HG03520 (cell line): ENCODE measurements around the gene COX4I1.

ENCODE experiments used
- ATAC-seq: cut with Tn5 transposase; IDR thresholded peaks from one replicate; pipeline ENCODE4 v1.9.1; 2021; ENCODE audit warnings: mild to moderate bottlenecking, moderate library complexity; ENCODE audit not compliant: unreplicated experiment

COX4I1 gene

DNA sequence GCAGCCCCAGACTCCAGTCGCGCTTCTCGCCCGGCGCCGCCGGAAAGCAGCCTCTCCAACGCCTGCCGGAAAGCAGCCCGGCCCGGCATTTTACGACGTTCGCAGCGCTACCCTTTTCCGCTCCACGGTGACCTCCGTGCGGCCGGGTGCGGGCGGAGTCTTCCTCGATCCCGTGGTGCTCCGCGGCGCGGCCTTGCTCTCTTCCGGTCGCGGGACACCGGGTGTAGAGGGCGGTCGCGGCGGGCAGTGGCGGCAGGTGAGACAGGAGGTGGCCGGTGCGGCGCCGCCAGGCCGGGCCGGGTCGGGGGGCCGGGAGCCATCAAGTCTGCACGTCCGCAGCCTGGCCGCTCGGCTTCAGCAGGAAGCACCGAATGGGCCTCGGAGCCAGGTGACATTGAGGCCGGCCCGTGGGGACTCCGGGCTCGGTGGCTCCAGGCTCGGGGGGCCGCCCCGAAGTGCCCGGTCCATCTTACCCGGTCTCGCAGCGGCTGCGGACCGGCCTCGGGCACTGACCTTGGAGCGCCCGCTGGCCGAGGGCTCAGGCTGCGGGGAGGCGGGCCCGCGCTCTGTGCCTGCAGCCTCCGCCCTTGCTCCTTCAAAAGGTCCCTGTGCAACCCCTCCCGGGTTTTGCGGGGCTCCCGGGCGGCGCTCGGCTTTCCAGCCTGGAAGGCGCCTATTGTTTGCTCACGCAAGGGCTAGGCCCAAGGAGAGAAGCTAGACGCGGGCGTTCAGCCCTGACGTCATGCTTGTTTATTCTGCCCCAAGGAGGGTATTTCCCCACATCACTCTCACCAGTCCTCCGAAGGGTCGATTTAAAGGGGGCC lies at the start of gene COX4I1, which contains the start of gene EMC8:
TSS of gene COX4I1 (plus strand) at position 199 of the 824 bp plus-strand sequence. CDS start 1,511 bp downstream, outside the sequence.
TSS of gene EMC8 (minus strand) at position 48 of the 824 bp plus-strand sequence. CDS start 249 bp downstream, outside the sequence.
- ATAC-seq = peak; percentile 65

DNA sequence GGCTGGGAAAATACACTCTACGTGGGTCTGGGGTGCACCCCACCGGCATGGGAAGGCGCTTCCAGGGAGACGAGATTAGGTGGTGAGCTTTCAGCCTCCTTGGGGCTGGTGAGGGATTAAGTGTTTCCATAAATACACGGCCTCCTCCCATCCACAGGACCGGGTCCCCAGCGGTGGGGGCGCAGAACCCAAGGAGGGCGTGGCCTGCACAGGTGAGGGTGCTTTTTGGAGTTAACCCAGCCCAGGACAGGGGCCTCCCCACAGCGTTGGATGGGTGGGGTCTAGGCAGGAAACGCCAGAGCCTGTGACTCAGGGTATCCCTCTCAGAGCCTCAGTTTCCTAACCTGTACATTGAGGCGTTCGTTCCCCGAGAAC lies 49.7 kb upstream of the COX4I1 start:
- ATAC-seq = no peak

DNA sequence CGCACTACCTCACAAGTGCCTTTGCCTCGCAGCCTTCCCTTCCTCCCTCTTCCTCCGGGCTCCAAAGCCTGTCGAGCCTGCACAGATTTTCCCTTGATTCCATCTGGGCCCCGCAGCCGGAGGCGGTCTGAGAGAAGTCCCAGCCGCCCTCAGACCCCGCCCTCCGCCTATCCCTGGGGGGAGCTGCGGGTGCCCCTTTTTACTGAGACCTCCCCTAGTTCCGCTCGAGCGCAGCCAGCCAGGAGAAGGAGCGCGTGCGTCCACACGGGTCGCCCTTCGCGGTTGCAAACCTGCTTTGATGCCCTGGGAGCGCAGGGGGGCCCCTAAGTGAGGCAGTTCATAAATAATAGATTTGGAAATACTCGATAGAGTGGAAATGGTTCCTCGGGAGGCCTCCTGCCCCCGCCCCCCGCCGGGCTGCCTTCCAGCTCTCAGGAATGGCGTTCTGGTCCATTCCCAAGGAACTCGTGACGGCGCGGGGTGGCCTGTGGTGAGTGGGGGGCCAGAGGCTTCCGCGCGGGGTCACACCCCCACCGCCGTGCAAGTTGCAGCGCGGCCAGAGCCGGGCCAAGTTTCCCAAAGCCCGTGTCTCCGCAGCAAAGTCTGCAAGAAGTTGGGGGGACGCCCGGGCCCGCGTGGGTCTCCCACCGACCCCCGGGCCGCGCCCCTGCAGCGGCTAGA lies 49.2 kb upstream of the COX4I1 start:
- no peak for ATAC-seq

DNA sequence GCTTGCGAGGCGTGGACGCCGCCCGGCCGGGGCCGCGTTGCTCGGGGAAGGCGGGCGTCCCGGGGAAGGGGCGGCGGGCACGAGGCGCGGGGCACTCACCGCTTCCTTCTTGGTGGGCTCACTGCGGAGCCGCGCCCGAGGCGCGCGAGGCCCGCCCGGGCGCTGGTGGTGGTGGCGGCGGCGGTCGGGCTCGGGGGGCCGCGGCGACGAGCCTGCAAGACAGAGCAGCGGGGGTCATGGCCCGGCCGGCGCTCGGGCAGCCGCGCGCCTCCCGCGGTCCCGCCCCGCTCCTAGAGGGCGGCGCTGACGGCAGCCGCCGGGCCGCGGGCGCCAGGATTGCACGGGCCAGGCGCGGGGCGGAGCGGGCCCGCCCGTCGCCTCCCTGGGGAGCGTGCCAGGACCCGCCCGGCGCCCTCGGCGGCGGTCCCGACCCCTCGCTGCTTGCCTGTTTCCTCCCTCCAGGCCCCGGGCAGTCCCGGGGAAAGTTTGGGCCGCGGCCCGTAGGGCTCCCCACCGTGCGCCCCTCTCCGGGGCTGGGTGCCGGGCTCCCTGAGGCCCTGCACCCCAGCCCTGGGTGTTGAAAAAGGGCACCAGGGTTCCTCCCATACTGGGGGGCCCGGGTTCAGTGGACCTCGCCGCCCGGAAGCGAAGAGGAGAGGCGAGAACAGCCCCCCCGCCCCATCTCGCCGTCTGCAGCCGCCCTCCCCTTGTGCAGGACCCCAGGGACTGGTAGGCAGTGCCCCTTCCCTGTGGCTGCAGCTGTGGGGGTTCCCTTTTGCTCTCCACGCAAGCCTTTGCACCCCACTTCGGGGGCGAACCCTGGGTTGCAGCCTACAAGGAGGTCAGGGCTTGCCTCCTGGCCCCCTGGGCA lies 48.4 kb upstream of the COX4I1 start, which contains the start of gene C16orf74:
TSS of gene C16orf74 (minus strand) at position 270 of the 871 bp plus-strand sequence. CDS start 15,879 bp downstream, outside the sequence.
- ATAC-seq = peak; percentile 42

DNA sequence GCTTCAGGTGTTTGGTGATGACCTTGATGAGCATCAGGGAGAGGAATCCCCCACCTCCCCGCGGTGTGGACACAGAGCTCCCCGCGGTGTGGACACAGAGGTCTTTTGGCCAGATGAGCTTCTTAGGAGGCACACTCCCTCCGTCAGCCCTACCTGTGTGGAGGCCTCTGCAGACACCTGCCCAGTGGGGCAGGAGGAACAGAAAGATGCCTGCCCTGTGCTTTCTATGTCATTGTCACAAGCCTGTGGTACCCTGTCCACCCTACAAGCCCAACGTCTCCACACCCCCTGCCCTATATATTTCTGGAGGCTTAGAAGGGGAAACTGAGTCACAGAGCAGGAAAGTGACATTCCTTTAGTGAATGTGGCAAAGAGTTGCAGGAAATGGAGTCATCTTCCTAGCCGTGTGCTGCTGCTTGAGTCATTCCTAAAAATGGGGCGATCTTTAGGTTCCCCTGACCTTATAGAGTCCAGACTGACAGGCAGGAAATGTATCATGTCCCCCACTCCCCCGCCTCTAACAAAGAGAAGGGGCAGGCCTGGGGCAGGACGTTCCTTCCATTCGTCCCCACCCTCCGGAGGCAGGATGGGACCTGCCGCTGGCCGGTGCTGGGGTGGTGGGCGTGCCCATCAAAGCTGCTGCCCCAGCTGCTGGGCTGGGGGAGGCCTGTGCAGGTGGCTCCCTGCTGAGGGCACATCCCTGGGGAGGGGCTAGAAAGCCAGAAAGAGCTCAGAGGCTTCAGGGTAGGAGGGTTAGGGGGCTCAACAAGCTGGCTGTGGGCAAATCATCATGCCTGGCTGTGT lies 47.6 kb upstream of the COX4I1 start:
- no peak for ATAC-seq

DNA sequence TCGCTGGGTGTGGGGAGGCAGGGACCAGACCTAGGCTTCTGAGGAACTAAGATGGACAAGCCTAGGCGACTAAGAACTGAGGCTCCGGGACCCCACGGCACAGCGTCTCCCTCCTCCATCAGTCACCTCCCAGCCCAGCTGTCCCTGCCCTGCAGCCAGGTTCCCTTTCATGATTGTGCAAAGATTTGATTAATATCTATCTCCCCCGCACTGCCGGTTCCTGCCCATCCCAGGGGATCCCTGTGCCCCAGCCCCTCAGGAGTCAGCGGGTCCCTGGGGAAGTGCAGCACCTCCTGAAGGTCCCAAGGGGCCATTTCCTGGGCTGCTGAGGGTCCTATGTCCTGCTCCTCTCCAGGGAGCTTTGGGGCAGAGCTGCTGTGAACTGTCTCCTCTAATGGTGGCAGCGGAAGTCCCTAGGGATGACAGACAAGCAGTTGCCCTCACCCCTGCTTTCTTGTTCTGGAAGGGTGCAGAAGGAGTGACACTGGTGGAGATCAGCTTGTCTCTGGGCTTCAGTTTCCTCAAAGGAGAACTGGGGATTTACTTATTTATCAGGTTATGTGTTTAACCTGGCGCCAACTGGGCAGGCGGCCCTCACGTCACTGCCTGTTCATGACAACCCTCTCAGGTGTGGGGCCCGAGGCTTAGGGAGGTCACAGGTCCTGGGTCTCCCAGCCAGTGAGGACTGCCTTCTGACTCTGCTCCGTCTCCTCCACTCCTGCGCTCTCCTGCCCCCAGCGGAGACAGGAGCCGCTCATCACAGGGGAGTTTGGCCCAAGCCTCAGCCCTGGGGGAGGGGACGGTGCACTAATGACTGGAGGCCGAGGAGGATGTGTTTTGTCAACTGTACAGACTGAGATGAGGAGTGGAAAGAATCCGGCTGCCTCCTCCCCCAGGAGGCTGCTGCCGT lies 46.7 kb upstream of the COX4I1 start:
- ATAC-seq = no peak

DNA sequence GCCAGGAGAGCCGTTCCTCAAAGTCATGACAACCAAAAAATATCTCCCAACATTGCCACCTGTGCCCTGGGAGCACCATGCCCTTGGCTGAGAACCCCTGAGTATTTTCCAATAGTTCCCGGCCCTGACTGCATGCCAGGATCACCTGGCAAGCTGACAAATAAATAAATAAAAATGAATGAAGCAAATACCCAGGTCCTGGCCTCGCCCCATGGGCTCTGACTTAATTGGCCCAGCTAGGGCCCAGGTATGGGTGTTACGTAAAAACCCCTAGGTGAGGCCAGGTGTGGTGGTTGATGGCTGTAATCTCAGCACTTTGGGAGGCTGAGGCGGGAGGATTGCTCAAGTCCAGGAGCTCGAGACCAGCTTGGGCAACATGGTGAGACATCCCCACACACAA lies 45.9 kb upstream of the COX4I1 start:
- ATAC-seq = no peak

DNA sequence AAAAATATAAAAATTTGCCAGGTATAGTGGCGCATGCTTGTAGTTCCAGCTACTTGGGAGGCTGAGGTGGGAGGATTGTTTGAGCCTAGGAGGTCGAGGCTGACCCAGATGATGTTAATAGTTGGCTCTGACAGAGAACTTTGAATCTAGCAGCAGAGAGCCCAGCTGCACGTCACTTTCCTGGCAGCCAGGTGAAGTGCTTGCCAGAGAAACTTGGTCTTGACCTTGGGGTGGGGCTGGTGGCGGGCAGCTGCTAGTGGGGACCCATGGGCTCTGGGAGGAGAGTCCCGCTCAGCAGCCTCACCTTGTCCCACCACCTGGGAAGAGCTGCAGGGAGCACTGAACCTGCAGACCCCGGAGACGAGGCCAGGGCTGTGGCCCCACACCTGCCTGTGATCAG lies 45.5 kb upstream of the COX4I1 start:
- no peak for ATAC-seq

DNA sequence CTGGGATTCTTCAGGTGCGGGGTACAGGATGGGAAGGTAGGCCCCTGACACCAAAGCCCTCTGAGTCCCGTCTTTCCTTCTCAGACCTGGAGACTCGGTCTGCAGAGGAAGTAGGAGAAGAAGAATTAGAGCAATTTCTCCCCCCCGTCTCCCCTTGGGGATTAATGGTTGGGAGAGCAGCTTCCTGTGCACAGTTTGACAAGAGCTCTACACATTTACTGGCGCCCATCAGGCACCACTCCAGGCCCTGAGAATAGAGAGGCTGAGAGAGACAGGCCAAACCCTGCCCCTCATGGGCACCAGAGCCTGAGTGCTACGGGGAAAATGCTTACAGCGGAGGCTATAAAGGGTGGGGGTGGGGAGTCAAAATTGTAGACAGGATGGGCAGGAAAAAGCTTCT lies 45.1 kb upstream of the COX4I1 start:
- ATAC-seq = no peak

DNA sequence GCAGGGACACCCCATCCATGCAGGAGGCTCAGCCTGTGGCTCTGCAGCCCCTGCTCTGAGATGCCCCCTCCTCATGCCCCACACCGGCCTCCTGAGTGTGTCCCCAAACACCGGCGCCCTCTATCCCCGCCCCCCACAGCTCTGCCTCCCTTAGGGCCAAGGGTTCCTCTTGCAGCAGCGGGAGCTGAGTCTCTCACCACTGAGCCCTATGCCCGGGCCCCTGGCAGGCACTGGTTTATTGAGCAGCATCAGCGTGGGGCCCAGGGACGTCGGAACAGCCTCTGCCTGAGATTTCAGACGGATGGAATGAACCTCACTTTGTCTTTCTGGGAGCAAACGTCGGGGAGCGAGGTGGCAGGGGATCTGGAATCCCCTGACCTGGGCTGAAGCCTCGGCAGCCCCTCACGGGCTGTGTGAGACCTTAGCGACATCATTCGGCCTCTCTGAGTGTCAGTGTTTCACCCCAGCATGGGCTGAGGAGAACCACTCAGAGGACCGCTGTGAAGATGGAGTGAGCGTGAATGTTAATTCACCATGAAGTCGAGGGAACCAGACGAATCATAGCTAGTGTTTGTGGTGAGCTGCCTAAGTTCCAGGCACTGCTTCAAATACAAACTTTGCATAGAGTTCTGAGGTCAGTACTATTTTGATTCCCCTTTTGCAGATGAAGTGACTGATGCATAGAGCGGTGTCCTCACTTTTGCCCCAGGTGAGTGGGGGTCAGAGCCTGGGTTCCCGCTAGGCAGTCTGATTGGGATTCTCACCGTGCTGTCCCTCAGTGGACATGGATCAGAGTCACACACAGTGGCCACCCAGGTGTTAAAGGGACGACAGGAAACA lies 43.3 kb upstream of the COX4I1 start:
- ATAC-seq = no peak

DNA sequence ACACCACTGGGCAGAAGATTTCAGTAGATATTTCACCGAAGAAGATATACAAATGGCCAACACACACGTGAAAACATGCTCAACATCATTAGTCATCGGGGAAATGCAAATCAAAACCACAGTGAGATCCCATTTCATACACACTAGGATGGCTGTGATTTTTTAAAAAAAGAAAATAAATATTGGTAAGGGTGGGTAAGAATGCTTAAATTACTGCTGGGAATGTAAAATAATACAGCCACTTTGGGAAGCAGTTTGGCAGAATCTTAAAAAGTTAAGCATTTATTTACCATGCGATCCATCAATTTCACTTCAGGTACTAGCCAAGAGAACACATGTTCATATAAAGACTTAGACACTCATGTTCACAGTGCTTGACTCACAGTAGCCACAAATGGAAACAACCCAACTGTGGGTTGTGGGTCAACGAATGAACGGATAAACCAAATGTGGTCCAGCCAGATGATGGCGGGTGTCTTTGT lies 42.1 kb upstream of the COX4I1 start:
- no peak for ATAC-seq

DNA sequence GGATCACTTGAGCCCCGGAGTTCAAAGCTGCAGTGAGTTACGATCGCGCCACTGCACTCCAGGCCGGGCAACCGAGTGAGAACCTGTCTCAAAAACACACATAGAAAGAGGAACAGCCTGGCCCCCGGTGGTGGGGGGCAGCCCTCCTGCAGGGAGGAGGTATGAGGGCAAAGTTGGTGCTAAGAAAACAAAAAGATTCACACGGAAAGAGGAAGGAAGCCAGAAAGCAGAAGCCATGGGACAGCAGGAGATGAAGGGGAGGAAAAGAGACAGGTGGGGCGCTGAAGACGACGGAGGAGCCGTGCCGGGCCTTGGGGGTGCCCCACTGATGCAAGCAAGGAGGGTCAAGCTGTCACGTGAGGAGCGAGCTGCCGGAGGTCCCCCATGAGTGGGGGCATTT lies 40.4 kb upstream of the COX4I1 start:
- ATAC-seq = no peak

DNA sequence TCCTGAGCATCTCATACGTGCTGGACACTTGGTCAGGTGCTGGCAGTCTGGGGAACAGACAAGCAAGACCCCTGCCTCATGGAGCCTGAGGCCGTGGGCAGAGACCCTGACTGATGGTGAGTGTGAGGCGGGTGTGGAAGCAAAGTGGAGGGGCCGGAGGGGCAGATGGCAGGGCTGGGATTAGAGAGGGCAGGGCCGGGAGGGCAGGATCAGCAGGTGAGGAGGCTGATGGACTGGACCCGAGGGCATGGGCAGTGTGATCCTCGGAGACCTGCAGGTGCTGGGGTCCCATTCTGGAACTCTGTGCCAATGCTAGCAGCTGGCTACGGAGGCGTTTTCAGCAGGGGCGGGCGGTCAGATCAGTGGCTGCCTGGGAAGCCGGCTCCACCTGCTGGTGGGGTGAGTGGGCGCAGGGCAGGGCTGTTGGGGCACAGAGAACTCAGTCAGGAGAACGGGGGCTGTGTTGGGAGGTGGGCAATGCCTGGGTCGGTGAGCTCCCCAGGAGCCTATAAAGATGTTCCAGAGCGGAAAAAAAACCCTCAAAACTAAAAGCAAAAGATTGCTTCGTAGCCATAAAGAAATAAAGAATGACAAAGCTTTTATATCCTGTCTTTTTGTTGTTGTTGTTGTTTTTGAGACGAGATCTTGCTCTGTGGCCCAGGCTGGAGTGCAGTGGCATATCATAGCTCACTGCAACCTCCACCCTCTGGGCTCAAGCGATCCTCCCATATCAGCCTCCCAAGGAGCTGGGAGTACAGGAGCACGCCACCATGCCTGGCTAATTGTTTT lies 39.7 kb upstream of the COX4I1 start:
- ATAC-seq = no peak

DNA sequence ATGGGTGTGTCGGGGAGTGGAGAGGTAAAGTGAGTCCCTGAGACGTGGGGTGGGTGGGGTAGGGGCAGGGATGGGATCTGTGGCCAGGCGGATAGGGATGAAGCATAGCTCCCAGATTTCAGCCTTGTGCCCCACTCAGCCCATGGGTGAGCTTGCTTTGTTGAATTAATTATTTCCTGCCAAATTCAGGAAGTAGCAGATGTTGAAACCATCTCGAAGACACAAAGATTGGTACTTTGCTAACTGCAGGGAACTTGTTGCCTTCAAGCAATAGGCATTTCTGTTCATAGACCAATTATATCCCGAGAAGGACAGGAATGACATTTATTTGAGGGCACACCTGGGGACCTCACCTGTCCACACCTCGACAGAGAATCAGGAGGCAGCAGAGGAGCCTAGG lies 37.6 kb upstream of the COX4I1 start:
- ATAC-seq = no peak

DNA sequence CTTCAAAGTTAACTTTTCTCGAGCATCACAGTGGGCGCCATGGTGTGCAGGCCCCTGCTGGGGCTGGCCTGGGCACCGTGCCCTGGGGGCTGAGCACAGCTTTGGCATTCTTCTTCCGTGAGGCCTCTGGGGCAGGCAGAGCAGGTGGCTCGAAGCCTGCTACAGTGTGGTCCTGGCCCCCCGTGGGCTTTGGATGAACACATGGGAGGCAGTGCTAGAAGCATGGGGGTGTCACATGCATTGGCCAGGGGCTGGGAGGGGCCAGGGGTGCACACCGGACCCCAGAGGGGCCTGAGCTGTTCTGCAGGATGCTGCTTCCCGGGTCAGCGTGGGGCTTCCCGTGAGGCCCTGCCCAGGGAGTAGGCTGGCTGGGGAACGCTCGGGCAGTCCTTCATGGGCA lies 36.5 kb upstream of the COX4I1 start:
- no peak for ATAC-seq

DNA sequence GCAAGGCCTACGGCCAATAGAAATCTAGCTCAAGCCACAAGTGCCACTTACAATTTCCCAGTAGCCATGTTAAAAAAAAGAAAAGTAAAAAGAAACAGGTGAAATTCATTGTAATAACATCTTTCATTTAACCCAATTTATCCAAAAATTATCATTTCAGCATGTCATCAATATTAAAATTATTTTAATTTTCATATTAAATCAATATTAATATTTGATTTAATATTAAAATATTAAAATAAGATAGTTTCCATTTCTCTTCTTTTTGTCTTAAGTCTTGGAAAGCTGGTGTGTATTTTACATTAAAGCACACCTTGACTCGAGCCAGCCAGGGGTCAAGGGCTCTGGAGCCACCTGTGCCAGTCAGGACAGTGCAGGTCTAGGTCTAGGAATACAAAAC lies 35.9 kb upstream of the COX4I1 start:
- no peak for ATAC-seq

DNA sequence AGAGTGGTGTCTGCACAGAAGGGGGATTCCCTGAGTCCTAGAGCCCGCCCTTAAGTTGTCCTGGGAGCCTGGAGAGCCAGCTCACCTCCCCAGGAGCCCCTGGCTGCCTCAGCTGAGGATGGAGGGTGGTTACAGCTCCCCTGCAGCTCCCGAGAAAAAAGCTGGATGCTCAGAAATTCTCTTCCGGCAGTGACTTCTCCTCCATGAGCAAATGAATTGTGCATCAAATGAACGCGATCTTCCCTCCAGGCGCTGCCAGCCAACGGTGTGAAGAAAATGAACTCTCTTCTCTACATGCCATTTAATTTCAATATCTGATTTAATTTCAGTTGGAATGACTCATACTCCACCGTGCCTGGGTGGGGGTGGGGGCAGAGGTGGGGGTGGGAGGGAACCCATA lies 34.3 kb upstream of the COX4I1 start:
- no peak for ATAC-seq
